ENCODE results near the gene TRMO.

DNA sequence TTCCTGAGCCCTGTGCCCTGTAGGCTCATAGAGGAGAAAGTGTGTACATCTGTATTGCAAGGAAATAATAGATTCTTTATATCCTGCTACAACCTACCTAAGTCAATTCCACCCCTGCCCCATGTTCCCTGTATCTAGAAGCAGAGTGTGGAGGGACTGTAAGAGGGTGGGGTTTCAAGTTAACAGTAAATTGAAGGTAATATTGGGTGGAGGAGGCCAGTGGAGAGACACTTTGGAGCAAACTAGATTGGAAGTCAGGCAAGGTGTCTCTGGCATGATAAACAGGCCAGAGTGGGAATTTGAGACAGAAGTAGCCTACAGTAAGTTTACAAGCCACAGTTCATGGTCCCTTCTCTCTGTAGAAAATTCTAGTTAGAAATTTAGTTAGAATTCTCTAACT, 17.9 kb upstream of the TRMO start:
- no peak for TF ChIP-seq FOXK2 (IDR thresholded peaks at IDR 0.05)
- no peak for TF ChIP-seq SP1 (IDR thresholded peaks at IDR 0.05)
- TF ChIP-seq FOXM1 (IDR thresholded peaks at IDR 0.05; ENCODE audit: borderline replicate concordance), result no peak
- TF ChIP-seq FOXA1 (IDR thresholded peaks at IDR 0.05), result no peak
- no peak for TF ChIP-seq NFRKB (IDR thresholded peaks at IDR 0.05)
- no peak for TF ChIP-seq BHLHE40 (IDR thresholded peaks at IDR 0.05; ENCODE audit: borderline replicate concordance)
- no peak for TF ChIP-seq SUZ12 (IDR thresholded peaks at IDR 0.05)
- TF ChIP-seq TARDBP (IDR thresholded peaks at IDR 0.05), result no peak
- TF ChIP-seq ELF4 (IDR thresholded peaks at IDR 0.05), result no peak
- TF ChIP-seq HDGF (IDR thresholded peaks at IDR 0.05; ENCODE audit: borderline replicate concordance), result no peak
- TF ChIP-seq L3MBTL2 (conservative IDR thresholded peaks at IDR 0.05), result no peak
- no peak for TF ChIP-seq CTBP1 (IDR thresholded peaks at IDR 0.05; ENCODE audit: borderline replicate concordance)

Data from HEK293T (cell line).